Measurements from ENCODE around the gene UGT2A1.

- TF ChIP-seq CTCF (IDR thresholded peaks at IDR 0.05) (no peak), POLR2A (IDR thresholded peaks at IDR 0.05; ENCODE audit: low read length) (no peak), USF2 (IDR thresholded peaks at IDR 0.05) (no peak), NPAS2 (CRISPR knock-in tag; IDR thresholded peaks at IDR 0.05; ENCODE audit: borderline replicate concordance) (no peak), ESRRA (IDR thresholded peaks at IDR 0.05; ENCODE audit: borderline replicate concordance, low read length) (no peak), REST (IDR thresholded peaks at IDR 0.05) (no peak), GATA3 (IDR thresholded peaks at IDR 0.05; ENCODE audit: borderline replicate concordance) (no peak), JUN (IDR thresholded peaks at IDR 0.05) (no peak), CHD4 (IDR thresholded peaks at IDR 0.05; ENCODE audit: borderline replicate concordance) (no peak), POLR2AphosphoS2 (conservative IDR thresholded peaks at IDR 0.05; ENCODE audit: low read length) (no peak), ELK1 (IDR thresholded peaks at IDR 0.05; ENCODE audit: low read depth, low read length) (no peak), MAZ (IDR thresholded peaks at IDR 0.05; ENCODE audit: borderline replicate concordance, low read depth, low read length) (no peak), HMGXB4 (CRISPR knock-in tag; IDR thresholded peaks at IDR 0.05; ENCODE audit: borderline replicate concordance) (no peak)
Measured at GRCh38 chr4:69583543-69583942, 69.5 kb downstream of the UGT2A1 start.
